ENCODE measurements around the gene CEBPZOS.
"Not testable (repeated sequence)": the region's sequence is repeated elsewhere in the genome, so short reads cannot be mapped to it uniquely, and the experiment has no call there.

The CEBPZOS gene

GRCh38 chr2:37191747-37192146 is 4.5 kb upstream of the CEBPZOS start:
- DNase-seq = no peak

GRCh38 chr2:37192551-37192950 is 3.7 kb upstream of the CEBPZOS start:
- DNase-seq = no peak

- DNase-seq = not testable (repeated sequence)
Measured at GRCh38 chr2:37195862-37196319, 405 bp upstream of the CEBPZOS start.

GRCh38 chr2:37198681-37199065 is 2.4 kb downstream of the CEBPZOS start:
- no peak for DNase-seq

GRCh38 chr2:37201208-37201607 is 4.9 kb downstream of the CEBPZOS start:
- no peak for DNase-seq

GRCh38 chr2:37201766-37202165 is 5.5 kb downstream of the CEBPZOS start:
- no peak for DNase-seq

GRCh38 chr2:37203708-37204107 is 7.4 kb downstream of the CEBPZOS start:
- no peak for DNase-seq

GRCh38 chr2:37205071-37205661 is 8.9 kb downstream of the CEBPZOS start:
- not testable (repeated sequence) for DNase-seq

GRCh38 chr2:37205689-37206341 is 9.5 kb downstream of the CEBPZOS start:
- no peak for DNase-seq

GRCh38 chr2:37206760-37207159 is 10.5 kb downstream of the CEBPZOS start:
- DNase-seq = not testable (repeated sequence)

GRCh38 chr2:37211212-37211611 is 14.9 kb downstream of the CEBPZOS start:
- no peak for DNase-seq

- DNase-seq = no peak
Measured at GRCh38 chr2:37211939-37212338, 15.6 kb downstream of the CEBPZOS start.

GRCh38 chr2:37215250-37215649 is 19.0 kb downstream of the CEBPZOS start:
- DNase-seq = no peak

GRCh38 chr2:37219046-37219445 is 22.8 kb downstream of the CEBPZOS start:
- DNase-seq = no peak

- DNase-seq = no peak
Measured at GRCh38 chr2:37223131-37223530, 26.8 kb downstream of the CEBPZOS start.

- no peak for DNase-seq
Measured at GRCh38 chr2:37224063-37224462, 27.8 kb downstream of the CEBPZOS start.

- DNase-seq = not testable (repeated sequence)
Measured at GRCh38 chr2:37225129-37225528, 28.8 kb downstream of the CEBPZOS start.

- DNase-seq = no peak
Measured at GRCh38 chr2:37226863-37227262, 30.6 kb downstream of the CEBPZOS start.

GRCh38 chr2:37228788-37229187 is 32.5 kb downstream of the CEBPZOS start:
- DNase-seq = no peak

- peak in 1 of 2 experiments; percentile 14 for DNase-seq
Measured at GRCh38 chr2:37230581-37230980, 34.3 kb downstream of the CEBPZOS start.

GRCh38 chr2:37231241-37232130 is 35.2 kb downstream of the CEBPZOS start, which contains the start of the genes CEBPZ and NDUFAF7:
Gene CEBPZ, minus strand, starts transcription at chr2:37231596. Its CDS starts 29 bp downstream, at chr2:37231567.
Gene NDUFAF7, plus strand, starts transcription at chr2:37231658. Its CDS starts 48 bp downstream, at chr2:37231706.
- peak; percentile 87 to 94 for DNase-seq

- no peak for DNase-seq
Measured at GRCh38 chr2:37232131-37232933, 36.0 kb downstream of the CEBPZOS start.

GRCh38 chr2:37243435-37243834 is 47.1 kb downstream of the CEBPZOS start:
- no peak for DNase-seq
